ENCODE data around the gene NEU2. TPM values are rescaled to one million over a fixed set of nuclear protein-coding genes. Genes with fewer than 3 reads are reported as not detected.

The NEU2 gene
- total and polyA plus RNA-seq, 4 donors: not detected

- DNase-seq (ENCODE audit: low spot score): peak; percentile 31
- Histone ChIP-seq H3K9ac (ENCODE audit: low read depth in 1 of 2, low read length in 2 of 2) (no peak overlapping the region), H3K4me3 (ENCODE audit: low read depth in 1 of 3, low read length in 3 of 3) (no peak overlapping the region), H3K36me3 (ENCODE audit: control insufficient read depth in 4 of 4, insufficient read depth in 3 of 4, low read depth in 1 of 4, low read length in 3 of 4) (no peaks in the 10 kb centered on the region), H3K27me3 (ENCODE audit: control insufficient read depth in 4 of 4, insufficient read depth in 4 of 4, low read length in 3 of 4) (no peaks in the 10 kb centered on the region), H3K9me3 (ENCODE audit: control insufficient read depth in 4 of 4, low read length in 3 of 4) (no peaks in the 10 kb centered on the region), H3K27ac (ENCODE audit: low read depth in 1 of 2, low read length in 2 of 2) (no peak overlapping the region), H3K4me1 (ENCODE audit: control insufficient read depth in 4 of 4, insufficient read depth in 4 of 4, low read length in 3 of 4) (peaks cover 0 to 9% (median 4%) of the 10 kb centered on the region in 4 donors)
- WGBS: 85% methylated on average over 11 of the region's 11 CpGs
- TF ChIP-seq HNF4A (conservative IDR thresholded peaks at IDR 0.05): no peak
These were observed 48.4 kb downstream of the NEU2 start for GRCh38 chr2:233080836-233081229.

- Histone ChIP-seq H3K27ac (ENCODE audit: low read depth in 1 of 2, low read length in 2 of 2) (no peak overlapping the region), H3K4me1 (ENCODE audit: control insufficient read depth in 4 of 4, insufficient read depth in 4 of 4, low read length in 3 of 4) (peaks cover 0 to 8% (median 3%) of the 10 kb centered on the region in 4 donors), H3K36me3 (ENCODE audit: control insufficient read depth in 4 of 4, insufficient read depth in 3 of 4, low read depth in 1 of 4, low read length in 3 of 4) (no peaks in the 10 kb centered on the region), H3K27me3 (ENCODE audit: control insufficient read depth in 4 of 4, insufficient read depth in 4 of 4, low read length in 3 of 4) (no peaks in the 10 kb centered on the region), H3K4me3 (ENCODE audit: low read depth in 1 of 3, low read length in 3 of 3) (no peak overlapping the region), H3K9me3 (ENCODE audit: control insufficient read depth in 4 of 4, low read length in 3 of 4) (no peaks in the 10 kb centered on the region), H3K9ac (ENCODE audit: low read depth in 1 of 2, low read length in 2 of 2) (no peak overlapping the region)
- DNase-seq (ENCODE audit: low spot score): peak; percentile 32
- TF ChIP-seq HNF4G (IDR thresholded peaks at IDR 0.05): no peak
- TF ChIP-seq RXRA (IDR thresholded peaks at IDR 0.05): no peak
- TF ChIP-seq, protein P1, sequence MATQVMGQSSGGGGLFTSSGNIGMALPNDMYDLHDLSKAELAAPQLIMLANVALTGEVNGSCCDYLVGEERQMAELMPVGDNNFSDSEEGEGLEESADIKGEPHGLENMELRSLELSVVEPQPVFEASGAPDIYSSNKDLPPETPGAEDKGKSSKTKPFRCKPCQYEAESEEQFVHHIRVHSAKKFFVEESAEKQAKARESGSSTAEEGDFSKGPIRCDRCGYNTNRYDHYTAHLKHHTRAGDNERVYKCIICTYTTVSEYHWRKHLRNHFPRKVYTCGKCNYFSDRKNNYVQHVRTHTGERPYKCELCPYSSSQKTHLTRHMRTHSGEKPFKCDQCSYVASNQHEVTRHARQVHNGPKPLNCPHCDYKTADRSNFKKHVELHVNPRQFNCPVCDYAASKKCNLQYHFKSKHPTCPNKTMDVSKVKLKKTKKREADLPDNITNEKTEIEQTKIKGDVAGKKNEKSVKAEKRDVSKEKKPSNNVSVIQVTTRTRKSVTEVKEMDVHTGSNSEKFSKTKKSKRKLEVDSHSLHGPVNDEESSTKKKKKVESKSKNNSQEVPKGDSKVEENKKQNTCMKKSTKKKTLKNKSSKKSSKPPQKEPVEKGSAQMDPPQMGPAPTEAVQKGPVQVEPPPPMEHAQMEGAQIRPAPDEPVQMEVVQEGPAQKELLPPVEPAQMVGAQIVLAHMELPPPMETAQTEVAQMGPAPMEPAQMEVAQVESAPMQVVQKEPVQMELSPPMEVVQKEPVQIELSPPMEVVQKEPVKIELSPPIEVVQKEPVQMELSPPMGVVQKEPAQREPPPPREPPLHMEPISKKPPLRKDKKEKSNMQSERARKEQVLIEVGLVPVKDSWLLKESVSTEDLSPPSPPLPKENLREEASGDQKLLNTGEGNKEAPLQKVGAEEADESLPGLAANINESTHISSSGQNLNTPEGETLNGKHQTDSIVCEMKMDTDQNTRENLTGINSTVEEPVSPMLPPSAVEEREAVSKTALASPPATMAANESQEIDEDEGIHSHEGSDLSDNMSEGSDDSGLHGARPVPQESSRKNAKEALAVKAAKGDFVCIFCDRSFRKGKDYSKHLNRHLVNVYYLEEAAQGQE (IDR thresholded peaks at IDR 0.05): no peak
- no peak for TF ChIP-seq FOXA1 (IDR thresholded peaks at IDR 0.05)
- 82% methylated on average over 9 of the region's 9 CpGs for WGBS
These were observed 48.8 kb downstream of the NEU2 start for GRCh38 chr2:233081232-233081730.

GRCh38 chr2:233081731-233082221, 49.3 kb downstream of the NEU2 start:
- no peaks in the 10 kb centered on the region for H3K27me3 ChIP-seq (ENCODE audit: control insufficient read depth in 4 of 4, insufficient read depth in 4 of 4, low read length in 3 of 4)
- H3K9ac ChIP-seq (ENCODE audit: low read depth in 1 of 2, low read length in 2 of 2): no peak overlapping the region
- TF ChIP-seq RAD21 (IDR thresholded peaks at IDR 0.05): no peak
- no peak for TF ChIP-seq ATF3 (IDR thresholded peaks at IDR 0.05)
- no peak for TF ChIP-seq NR2F2 (IDR thresholded peaks at IDR 0.05)
- no peak for TF ChIP-seq CTCF (IDR thresholded peaks at IDR 0.05; ENCODE audit: low read depth, low read length, missing input control)
- TF ChIP-seq, protein P1 (IDR thresholded peaks at IDR 0.05): no peak
- TF ChIP-seq, protein P2, sequence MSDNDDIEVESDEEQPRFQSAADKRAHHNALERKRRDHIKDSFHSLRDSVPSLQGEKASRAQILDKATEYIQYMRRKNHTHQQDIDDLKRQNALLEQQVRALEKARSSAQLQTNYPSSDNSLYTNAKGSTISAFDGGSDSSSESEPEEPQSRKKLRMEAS (IDR thresholded peaks at IDR 0.05): no peak
- no peak for TF ChIP-seq FOXA1 (IDR thresholded peaks at IDR 0.05)
- no peak for TF ChIP-seq HNF4A (conservative IDR thresholded peaks at IDR 0.05)
- DNase-seq (ENCODE audit: low spot score): peak; percentile 32
- WGBS: 90% methylated on average over 13 of the region's 13 CpGs
- H3K36me3 ChIP-seq (ENCODE audit: control insufficient read depth in 4 of 4, insufficient read depth in 3 of 4, low read depth in 1 of 4, low read length in 3 of 4): no peaks in the 10 kb centered on the region
- H3K27ac ChIP-seq (ENCODE audit: low read depth in 1 of 2, low read length in 2 of 2): no peak overlapping the region
- no peaks in the 10 kb centered on the region for H3K9me3 ChIP-seq (ENCODE audit: control insufficient read depth in 4 of 4, low read length in 3 of 4)
- peaks cover 0 to 8% (median 3%) of the 10 kb centered on the region in 4 donors for H3K4me1 ChIP-seq (ENCODE audit: control insufficient read depth in 4 of 4, insufficient read depth in 4 of 4, low read length in 3 of 4)
- H3K4me3 ChIP-seq (ENCODE audit: low read depth in 1 of 3, low read length in 3 of 3): no peak overlapping the region
